Stimulated activated CD8-positive, alpha-beta memory T cell treated with anti-CD3 and anti-CD28 coated beads, Interleukin-15, amount 100 ng/mL, for 1 hour (primary cell): Measurements from ENCODE around the gene ENOX2.

Source experiments
- DNase-seq: peaks from one replicate; pipeline ENCODE4 v3.0.0-alpha.2; 2020; ENCODE audit warnings: low read depth

Gene ENOX2

GRCh38 chrX:130625386-130625785 lies 277.6 kb downstream of the ENOX2 start:
- DNase-seq = no peak

DNA sequence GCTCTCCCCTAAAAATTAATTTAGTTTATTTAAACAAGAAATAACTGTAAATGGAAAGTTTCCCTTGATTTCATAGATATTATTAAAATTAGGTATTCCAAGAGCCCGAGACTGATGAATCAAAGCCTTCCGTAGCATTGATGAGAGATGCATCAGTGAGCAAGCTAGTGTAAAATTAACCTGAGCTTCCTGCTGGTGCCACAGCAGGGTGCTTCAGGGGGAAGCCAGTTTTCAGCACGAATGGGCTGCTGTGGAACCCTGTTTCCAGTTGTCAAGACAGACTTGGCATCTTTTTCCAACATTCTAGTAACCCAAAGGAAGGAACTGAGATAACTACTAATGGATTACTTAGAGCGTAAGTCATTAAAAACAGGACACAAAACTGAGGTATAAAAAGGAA lies 279.5 kb downstream of the ENOX2 start:
- no peak for DNase-seq

DNA sequence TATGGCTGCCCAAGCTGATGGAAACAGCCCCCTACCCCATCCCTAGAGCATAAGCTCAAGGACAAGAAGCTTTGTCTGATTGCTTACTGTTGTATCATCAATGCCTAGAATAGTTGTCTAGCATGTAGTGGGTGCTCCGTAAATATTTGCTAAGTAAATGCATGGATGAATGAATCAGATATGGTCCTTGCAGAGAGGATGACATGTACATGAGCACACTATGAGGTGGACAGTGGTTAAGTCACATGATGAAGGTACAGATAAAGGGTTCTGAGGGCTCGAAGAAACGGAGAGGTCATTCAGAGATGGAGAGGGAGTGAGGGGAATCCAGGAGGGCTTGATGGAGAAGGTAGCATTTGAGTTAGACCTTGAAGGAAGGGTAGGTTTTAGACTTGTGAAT lies 287.1 kb downstream of the ENOX2 start:
- no peak for DNase-seq

GRCh38 chrX:130607431-130607830 lies 295.6 kb downstream of the ENOX2 start:
- DNase-seq = no peak

GRCh38 chrX:130606425-130606824 lies 296.6 kb downstream of the ENOX2 start:
- no peak for DNase-seq

GRCh38 chrX:130604882-130605281 lies 298.1 kb downstream of the ENOX2 start:
- no peak for DNase-seq

GRCh38 chrX:130594453-130594916 lies 308.5 kb downstream of the ENOX2 start:
- no peak for DNase-seq

- DNase-seq = no peak
Observed at GRCh38 chrX:130593911-130594310, 309.1 kb downstream of the ENOX2 start.

- no peak for DNase-seq
Observed at GRCh38 chrX:130592204-130592603, 310.8 kb downstream of the ENOX2 start.

DNA sequence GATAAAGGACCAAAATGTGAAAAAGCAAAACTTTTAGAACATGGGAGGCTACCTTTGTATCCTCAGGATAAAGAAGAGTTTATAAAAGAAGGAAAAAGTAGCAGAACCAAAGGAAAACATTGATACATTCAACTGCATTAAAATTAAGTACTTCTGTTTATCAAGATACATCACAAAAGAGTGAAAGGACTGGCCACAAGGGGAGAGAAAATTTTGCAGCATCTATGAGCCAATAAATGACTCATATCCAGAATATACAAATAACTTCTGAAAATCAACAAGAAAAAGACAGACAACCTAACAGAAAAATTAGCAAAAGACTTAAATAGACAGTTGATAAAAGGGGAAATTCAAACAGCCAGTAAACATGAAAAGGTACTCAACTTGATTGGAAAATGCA lies 324.1 kb downstream of the ENOX2 start:
- DNase-seq = no peak

GRCh38 chrX:130577431-130577830 lies 325.6 kb downstream of the ENOX2 start:
- no peak for DNase-seq

DNA sequence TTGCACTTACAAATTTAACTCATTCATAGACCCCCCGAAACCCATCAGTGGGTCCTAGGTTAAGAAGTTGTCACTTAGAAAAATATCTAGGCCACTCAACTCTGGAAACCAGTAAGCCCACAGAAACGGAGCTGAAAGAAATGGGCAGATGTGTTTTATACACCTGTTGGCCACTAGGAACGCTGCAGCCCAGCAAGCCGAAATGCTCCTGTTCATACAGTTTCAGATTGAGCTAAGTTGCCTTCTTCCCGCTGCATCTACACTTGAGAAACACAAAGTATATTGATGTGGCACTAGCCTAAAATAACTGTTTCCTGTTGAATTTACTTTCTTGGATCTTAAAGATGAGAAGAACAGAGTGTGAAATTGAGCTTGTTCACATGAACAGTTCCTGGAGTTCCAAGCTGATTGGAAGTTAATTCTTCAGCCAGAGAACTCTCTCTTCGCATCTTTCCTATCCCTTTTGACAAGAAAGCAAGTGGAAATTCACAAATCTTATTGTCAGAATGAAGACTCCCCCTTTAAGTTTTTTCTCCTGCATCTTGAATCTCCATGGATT lies 327.1 kb downstream of the ENOX2 start:
- DNase-seq = no peak
